ENCODE data around the gene L1TD1.

- no peak for TF ChIP-seq POLR2A (IDR thresholded peaks at IDR 0.05; ENCODE audit: low read length)
- TF ChIP-seq GATA1 (IDR thresholded peaks at IDR 0.05; ENCODE audit: low read depth, low read length) = no peak
Observed at GRCh38 chr1:62237950-62238374, 43.3 kb downstream of the L1TD1 start.

All from erythroblast (primary cell).